Loucy (cell line): ENCODE data around the gene PROZ.

ENCODE experiments used
- EZH2phosphoT487 ChIP-seq: fragments of 200-600 bp; IDR thresholded peaks from 2 replicates; pipeline ENCODE4 v1.6.1; 2018; ENCODE audit warnings: antibody characterized with exemption, mild to moderate bottlenecking, moderate library complexity, borderline replicate concordance
- TF ChIP-seq, protein P1 (sequence below): fragments of 200-600 bp; sonication (generic); conservative IDR thresholded peaks from 2 replicates; pipeline ENCODE4 v1.5.1; 2014; ENCODE audit warnings: mild to moderate bottlenecking, antibody characterized with exemption, low read length

DNA sequence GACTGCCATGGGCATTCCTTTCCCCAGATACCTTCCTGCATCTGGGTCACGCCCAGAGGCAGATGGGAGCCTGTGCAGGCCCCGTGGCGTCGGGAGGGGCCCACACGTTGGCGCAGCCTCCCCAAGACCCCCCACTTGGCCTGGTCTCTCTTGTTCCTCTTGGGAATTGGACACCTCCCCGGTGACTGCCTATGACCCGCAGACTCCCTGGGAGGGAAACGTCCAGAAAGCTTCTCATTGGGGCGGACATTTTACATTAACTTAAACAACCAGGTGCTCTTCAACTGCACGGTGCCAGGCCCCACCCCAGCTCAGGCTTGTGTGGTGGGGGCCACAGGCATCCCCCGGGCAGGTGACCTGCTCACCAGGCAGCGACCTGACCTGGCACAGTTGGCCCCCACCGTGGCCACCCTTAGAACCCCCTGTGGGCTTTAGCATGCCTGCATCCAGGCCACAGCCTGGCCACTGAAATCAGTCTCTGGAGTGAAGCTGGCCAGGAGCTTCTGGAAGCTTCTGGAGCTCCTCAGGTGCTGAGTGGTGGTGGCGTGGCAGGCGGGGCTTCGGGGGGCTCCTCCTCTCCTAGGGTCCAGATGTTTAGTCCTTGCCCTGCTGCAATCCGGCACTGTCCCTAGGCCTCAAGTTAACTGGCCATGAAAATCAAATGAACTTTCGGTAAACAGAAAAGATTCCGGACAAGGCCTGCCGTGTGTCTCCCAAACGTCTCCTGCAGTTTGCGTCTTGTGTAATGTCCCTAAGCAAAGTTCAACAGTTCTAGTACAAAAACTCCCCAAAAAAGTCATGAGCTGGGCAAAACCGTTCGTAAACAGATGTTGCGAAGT lies 8.5 kb upstream of the PROZ start:
- TF ChIP-seq, protein P1, sequence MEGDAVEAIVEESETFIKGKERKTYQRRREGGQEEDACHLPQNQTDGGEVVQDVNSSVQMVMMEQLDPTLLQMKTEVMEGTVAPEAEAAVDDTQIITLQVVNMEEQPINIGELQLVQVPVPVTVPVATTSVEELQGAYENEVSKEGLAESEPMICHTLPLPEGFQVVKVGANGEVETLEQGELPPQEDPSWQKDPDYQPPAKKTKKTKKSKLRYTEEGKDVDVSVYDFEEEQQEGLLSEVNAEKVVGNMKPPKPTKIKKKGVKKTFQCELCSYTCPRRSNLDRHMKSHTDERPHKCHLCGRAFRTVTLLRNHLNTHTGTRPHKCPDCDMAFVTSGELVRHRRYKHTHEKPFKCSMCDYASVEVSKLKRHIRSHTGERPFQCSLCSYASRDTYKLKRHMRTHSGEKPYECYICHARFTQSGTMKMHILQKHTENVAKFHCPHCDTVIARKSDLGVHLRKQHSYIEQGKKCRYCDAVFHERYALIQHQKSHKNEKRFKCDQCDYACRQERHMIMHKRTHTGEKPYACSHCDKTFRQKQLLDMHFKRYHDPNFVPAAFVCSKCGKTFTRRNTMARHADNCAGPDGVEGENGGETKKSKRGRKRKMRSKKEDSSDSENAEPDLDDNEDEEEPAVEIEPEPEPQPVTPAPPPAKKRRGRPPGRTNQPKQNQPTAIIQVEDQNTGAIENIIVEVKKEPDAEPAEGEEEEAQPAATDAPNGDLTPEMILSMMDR, result no peak
- no peak for TF ChIP-seq EZH2phosphoT487
